ENCODE results near the gene DMRT2.

Gene DMRT2

DNA sequence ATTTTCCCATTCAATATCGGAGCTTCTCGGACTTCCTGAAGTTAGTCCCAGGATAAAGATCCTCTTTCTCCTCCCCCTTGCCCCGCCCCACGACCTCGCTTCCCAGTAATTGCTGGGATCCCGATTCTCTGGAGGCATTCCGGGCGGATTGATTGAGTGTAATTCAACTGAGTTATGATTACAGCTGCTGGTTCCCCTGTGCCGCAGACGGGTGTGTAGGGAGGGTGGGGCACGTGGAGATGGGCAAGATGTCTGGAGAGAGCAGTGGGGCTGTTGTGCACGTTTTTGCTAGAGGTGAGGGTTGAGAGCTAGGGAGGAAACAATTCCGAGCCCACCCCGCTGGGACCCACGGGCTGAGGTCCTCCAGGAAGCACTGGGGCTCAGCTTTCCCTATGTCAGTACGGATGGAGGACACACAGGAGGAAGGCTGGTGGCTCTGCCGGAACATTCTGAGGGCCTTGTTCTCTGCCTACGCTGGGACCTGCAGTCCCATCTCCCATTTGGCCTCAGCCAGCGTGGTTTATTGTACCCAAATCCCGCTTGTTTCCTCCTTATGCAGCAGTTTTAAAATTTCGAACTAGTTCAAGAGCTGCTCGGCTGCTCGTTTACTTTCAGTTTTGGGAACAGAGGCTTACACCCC lies 2.4 kb upstream of the DMRT2 start:
- no peak for DNase-seq (ENCODE audit: low spot score)

DNA sequence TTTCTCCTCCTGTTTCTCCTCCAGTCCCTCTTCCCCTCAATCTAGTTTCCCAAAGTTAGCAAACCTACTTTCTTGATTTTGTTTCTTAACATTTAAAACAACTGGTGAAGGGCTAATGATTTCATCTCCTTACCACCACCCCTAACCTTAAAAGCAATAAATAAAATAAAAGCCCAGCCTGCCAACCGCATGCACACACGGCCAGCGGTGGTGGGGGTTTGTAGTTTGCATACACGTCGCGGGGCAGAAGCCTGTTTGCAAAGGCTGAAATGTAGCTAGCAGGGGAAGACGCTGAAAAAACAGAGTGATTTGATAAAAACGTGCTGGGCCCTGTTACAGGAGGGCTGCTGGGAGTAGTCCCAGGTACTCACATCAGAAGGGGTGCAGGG lies 1.9 kb upstream of the DMRT2 start:
- no peak for DNase-seq (ENCODE audit: low spot score)

DNA sequence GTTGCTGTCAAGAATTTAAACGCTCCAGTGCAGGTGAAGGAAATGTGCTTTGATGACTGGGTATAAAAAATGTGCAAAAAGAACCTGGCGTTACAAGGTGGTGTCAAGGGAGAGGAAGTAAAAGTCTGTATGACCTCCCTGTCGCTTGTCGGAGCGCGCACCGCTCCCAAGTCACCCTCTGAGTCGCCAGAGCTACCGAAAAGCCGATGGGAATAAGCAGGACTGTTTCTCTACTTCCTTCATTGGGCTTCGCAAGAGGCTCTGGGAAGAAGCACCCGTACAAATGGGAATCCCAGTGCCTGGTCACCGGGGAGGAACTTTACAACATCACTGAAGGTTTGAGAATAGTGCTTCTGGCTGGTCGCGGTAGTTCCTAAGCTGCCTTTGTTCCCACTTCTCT lies 1.3 kb upstream of the DMRT2 start:
- DNase-seq (ENCODE audit: low spot score): no peak

DNA sequence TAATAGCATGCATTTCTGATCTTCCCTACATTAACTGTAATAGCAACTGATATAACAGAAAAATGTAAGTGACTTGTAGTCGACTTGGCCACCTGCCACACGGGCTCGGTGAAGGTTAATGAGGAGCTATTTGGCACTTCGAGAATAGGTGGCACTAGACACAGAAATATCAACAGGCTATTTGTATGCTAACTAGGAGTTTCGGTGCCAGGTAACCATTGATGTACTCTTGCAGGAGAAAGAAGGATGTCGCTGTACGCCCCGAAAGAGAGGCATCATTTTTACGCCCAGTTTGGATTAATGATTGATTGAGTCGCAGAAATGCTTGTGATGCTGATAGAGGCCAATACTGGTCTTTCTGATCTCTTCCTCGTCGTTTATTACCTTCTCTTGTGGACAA lies 516 bp upstream of the DMRT2 start:
- peak; percentile 30 for DNase-seq (ENCODE audit: low spot score)

DNA sequence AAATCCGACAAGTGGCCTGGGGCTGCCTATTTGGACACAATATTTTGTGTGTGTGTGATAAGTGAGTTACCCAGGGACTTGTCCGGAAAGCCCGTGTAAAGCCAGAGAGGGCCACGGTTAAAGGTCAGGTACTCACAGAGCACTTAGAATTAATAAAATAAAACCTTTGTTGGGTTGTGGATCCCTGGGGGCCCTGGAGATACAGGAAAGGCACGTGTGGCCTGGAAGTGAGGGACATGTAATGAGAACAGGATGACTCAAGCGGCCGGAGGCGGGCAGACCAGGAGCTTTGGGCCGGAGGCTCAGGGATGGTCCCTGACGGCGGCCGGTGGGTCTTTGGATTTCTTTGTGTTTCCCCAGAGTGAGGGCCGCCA lies 1.0 kb downstream of the DMRT2 start:
- DNase-seq (ENCODE audit: low spot score): peak; percentile 76

DNA sequence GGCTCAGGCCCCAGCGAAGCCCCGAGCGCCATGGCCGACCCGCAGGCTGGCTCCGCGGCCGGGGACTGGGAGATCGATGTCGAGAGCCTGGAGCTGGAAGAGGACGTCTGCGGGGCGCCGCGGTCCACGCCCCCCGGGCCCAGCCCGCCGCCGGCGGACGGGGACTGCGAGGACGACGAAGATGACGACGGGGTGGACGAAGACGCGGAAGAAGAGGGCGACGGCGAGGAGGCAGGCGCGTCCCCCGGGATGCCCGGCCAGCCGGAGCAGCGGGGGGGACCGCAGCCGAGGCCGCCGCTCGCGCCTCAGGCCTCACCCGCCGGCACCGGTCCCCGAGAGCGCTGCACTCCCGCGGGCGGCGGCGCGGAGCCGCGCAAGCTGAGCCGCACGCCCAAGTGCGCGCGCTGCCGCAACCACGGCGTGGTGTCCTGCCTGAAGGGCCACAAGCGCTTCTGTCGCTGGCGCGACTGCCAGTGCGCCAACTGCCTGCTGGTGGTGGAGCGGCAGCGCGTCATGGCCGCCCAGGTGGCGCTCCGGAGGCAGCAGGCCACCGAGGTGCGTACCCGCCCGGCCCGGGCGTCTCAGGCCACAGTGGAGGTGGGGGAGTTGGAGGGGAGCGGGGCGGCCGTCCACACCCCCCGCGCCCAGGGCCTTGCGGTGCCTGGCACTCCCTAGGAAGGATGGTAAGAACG lies 1.6 kb downstream of the DMRT2 start:
- peak; percentile 49 for DNase-seq (ENCODE audit: low spot score)

DNA sequence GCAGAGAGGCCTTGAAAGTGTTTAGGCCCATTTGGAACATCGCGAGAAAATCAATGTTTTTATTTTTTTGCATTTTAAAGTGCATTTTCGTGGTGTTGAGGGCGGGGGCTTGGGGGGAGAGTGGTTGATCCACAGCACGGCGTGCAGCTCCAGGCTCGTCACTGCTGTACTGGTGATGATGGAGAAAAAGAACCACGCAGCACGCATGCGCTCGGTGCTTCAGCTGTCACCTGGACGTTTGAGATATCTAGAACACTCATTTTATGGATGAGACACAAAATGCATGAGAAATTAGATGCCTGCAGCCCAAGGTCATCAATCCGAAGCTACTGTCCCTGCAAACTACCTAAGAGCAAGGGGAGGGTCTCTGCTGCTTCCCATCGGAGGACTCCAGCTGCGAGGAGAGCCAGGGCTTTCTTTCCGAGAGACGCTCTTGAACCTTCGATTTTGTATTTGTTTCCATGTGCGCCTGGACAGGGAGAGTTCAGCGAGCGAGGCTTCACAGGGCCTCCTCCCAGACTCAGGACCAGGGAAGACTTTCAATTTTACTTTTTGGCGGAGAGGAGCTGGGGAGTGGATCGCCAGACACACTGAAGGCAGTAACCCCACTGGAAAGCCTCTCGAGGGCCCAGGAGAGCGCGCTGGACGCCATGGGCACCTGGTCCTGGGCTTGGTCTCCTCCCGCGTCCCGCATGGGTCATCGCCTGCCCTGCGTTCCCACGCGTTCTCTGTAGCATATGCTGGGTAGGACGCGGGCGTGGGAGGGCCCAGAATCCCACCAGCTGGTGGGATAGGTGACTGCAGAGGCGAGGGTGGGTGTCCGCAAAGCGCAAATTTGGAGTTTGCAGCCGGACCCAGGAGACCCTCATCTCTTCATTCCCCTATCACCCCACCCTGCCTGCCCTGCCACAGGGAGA lies 2.5 kb downstream of the DMRT2 start:
- no peak for DNase-seq (ENCODE audit: low spot score)

DNA sequence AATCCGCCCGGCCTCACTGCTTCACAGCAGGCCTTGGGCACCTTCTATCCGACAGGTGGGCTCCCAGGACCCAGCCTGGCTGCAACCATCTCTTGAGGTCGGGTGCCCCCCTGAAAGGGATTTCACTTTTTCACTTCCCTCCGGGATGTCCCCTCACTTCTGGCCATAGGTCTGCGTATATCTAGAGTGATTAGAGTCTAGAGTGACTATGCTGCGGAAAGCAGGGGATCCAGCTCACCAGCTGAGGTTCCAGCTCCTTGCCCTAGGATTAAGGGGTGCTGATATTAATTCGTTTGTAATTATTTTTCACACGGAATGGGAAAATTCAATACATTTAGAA lies 3.1 kb downstream of the DMRT2 start:
- DNase-seq (ENCODE audit: low spot score): no peak

DNA sequence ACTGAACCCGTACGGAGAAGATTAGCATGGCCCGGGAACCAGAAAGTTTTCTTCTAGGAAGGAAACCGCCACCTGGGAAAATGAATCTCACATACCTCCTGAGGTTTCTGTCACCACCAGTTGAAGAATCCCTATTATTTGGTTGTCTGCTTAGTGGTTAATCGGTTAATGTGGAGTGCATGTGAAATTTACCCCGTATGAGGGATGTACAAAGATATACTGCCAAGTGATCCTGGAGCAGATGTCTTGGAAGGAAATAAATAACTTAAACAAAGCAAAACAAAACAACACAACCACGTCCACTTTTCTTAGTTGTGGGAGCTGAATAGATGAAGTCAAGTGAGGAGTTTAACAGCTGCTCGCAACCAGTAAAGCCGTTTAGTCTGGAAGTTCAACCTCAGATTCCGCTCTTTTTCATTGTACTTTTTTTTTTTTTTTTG lies 3.8 kb downstream of the DMRT2 start:
- no peak for DNase-seq (ENCODE audit: low spot score)

DNA sequence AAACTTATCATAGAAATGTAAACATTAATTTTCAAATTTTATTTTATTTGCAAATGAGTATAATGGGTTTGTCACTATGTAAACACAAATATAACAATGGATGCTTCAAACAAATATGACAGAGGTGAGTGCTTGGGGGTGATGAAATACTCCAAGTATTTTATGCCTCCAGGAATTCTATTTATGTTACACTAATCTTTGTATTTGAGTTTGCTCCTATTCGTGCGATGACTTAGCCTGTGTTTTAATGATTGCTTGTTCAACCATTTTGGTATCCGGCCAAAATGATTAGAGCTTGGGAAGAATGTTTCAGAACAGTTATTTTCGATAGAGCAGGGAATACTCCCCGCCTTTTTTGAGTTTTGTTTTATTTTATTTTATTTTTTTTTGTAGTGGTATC lies 5.0 kb downstream of the DMRT2 start:
- DNase-seq (ENCODE audit: low spot score): no peak

DNA sequence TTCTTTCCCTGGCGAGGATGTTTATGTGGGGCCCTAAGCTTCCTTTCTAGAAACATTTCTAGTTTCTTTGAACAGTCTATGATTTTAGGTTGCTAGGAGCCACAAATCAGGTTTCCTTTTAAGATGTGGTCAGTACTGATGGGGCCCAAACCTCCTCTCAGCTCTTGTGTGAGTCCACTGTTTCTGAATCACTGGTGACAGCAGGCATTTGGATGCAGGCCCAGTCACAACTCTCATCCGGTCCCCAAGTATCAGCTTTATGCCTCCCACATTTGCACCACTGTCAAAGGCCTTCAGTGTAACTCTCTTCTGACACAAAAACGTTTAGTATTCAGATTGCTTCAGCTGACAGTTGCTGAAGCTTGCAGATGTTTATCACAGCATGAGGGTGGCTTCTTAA lies 7.8 kb downstream of the DMRT2 start:
- peak; percentile 34 for DNase-seq (ENCODE audit: low spot score)

DNA sequence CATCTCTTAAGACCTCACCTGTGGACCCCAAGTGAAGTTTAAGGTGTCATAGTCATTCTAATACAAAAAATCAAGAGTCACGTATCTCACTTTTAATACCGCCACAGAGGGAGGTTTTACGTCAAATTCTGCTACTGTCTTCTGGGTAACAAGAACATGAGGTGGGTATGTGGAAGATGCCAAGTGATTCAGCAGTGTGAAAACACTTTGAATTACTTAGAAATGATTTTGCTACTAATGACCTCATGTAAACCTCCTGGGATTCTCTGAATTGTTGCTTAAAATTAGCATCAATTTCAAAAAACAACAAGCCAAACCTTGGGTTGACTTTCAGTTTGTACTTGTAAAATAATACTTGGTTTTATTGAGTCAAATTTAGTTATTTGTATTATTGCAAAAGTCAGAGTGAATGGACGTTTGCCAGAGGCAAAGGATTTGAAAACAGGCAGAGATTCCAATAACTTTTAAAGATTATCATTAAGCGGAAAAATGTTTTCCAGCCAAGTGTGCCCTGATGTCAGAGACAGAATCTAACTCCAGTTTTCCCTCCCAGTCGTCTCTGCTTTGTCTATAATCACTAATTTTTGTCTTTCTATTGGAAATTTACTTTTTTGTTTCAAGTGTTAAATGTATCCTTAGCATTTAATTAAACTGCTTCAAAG lies 8.8 kb downstream of the DMRT2 start:
- DNase-seq (ENCODE audit: low spot score): no peak

DNA sequence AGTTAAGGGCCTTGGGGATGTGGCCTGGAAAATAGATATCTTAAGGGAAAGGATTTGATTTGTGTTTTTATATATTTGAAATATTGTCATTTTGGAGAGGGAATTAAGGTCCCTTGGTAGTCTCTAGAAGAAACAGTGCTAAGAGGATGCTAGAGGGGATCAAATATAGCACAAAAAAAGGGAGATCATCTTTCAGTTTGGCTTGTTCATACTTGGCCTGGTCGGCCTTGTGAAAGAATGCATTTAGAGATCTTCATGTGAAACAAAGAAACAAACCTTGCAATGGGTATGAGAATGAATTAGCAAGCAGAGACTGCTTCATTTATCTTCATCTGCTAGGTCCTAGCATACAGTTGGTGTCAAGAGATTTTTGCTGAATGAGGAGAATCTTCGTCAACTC lies 15.0 kb downstream of the DMRT2 start:
- DNase-seq (ENCODE audit: low spot score): no peak

DNA sequence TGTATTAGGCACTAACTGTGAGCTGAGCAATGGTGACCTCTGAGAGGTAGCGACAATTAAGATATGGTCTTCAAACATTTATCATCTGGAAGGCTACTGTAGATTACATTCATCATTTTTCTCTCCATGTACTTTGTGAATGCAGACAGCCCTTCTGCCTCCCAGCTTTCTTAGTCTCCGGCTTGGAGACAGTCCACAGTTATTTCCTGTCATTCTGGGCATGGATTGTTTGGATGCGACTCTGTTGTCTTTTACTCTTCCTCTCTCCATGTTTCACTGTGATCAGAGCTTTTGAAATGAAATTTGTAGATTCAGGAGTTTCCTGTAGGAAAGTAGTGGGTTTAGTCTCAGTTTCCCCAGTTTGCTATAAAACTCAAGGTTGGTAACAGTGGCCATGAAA lies 20.5 kb downstream of the DMRT2 start:
- DNase-seq (ENCODE audit: low spot score): no peak

DNA sequence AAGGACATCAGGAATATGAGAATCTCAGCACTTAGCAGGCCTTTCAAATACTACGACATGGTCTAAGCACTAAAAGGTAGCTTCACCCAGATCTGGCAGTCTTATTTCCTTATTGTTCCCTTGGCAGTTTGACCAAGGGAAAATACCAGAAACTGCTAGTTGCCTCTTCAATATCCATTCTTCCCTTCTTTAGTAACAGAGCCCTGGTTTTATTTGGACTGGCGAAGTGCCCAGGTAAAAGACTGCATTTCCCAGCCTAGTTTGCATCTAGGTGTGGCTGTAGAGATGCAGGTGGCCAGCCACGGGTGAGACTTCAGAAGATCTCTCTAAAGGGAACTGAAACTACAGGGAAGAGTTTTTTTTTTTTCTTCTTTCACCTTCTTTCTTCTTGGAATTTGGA lies 21.6 kb downstream of the DMRT2 start:
- no peak for DNase-seq (ENCODE audit: low spot score)

DNA sequence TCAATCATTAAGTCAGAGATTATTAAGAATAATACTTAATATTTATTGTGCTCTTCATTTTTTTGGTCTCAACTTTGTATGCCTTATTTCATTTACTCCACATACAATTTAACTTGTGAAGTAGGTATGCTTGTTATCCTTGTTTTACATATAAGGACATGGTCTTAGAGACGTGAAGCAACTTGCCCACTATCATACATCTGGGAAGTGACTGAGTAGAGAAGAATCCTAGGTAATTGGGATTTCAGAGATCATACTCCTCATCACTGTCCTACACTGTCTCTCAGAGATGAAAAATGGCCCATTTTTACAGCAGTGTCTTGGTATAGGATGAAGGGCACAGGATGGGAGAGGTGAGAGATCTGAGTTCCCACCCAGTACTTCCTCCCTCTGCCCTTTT lies 23.3 kb downstream of the DMRT2 start:
- DNase-seq (ENCODE audit: low spot score): no peak

DNA sequence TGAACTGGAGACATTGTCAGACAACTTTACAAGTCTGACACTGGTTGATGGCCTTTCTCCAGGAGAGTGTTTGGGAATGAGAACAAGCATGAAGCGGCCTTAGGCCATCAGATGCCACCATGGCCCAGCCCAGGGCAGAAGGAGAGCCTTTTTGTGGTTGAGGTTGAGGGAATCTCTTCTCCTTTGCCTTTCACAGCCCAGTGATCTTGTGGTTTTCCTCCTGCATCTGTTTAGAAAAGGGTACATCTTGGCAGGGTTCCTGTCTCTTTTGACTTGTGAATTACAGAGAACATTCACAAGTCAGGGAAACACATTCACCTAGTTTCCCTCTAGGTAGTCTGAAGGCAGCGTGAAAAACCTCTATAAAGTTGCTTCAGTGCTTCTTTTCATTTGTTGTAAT lies 27.5 kb downstream of the DMRT2 start:
- DNase-seq (ENCODE audit: low spot score): no peak

DNA sequence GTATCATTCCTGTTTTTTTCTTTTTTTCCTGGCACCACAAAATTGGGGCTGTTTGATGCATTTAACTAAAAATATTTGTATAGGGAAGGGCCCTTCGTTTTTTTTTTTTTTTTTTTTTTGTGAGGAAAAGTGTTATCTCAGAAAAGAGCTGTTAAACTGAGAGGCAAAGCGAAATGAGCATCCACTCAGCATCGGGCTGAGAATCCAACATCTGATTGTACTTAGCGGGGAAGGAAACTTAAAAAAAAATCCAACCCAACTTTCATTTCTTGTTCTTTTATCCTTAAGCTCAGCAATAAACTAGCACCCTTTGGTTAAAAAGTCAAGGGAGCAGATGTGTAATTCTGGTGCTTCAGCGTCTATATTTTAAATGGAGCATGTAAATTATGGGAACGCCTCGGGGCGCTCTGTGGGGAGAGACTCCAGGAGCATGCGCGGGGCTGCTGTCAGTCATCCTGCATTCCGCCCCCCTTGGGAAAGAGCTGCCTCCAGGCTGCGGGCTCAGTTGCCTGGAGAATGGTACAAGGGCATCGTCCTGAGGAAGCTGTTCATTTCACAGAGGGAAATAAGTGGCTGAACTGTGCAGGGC lies 33.3 kb downstream of the DMRT2 start:
- no peak for DNase-seq (ENCODE audit: low spot score)

DNA sequence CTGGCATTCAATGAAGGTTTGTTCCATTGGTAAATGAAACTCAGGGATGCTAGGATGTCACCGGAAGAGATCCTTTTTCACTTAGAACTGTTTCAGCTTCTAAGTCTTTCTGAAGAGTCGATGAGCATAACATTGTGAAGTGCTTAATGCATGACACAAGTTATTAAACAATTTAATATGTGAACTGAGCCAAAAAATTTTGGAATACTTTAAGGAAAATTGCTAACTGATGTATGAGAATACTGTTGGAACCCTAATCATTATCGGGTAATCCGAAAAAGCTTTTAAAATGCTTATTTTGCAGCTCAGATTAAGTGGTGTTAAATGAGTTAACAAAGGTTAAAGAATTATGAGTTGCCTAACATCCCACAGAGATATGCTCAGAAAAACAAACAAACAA lies 34.9 kb downstream of the DMRT2 start:
- no peak for DNase-seq (ENCODE audit: low spot score)

DNA sequence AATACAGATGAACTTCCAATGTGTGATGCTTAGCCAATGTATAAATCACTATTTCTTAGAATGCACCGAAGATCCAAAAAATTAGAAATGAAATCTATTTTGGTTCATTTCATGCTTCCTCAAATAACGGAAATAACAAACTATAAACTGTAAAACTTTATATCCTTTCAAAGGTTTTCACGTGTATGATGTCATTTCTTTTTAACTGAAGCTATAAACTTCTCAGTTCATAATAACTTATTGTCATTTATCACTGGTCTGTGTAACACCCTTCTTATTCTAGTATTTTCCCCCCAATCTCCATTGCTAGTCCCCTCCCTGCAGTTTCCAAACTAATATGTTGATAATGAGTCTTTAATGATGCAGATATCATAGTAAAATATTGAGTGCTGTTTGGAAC lies 36.4 kb downstream of the DMRT2 start:
- no peak for DNase-seq (ENCODE audit: low spot score)

DNA sequence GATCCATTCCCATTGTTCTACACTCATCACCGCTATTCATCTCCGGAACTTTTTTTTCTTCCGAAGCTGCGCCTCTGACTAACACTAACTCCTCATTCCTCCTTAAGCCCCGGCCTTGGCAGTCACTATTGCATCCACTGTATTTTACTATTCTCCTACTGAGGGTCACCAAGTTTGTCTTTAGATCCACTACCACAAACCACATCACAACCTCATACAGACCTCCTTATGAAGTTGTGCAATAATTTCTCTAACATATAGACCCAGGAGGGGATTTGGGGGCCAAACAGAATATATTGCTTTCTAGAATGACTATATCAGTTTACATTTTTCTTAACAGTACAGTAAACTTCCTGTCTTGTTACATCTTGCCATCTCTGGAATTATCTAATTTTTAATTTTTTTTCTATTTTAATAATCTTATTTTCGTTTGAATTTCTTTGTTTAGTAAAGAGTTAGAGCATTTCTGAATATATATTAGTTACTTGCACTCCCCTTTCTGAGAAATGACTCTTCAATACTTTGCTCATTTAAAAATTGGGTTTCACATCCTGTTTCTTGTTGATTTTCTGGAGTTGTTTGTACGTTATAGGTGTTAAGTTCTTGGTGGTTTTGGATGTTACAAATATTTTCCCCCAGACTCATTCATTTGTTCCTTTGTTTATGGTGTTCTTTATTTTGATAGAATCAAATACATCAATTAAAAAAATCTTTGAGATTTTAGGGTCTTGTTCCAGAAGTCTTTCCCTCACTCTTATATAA lies 37.1 kb downstream of the DMRT2 start:
- DNase-seq (ENCODE audit: low spot score): no peak

DNA sequence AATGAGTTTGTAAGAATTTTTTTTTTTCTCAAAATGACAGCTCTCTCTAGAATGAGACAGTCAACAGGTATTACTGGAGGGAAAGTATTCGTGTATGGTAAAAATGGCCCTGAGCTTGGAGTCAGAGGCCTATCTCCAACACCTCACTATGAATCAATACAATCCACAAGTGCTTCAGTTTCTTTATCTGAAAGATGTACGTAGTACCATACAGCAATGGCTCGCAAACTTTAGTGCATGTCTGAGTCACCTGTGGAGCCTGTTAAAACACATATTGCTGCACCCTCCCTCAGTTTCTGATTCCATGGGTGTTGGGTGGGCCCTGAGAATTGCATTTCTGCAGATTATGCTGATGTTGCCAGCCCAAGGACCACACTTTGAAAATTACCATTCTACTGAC lies 44.6 kb downstream of the DMRT2 start:
- no peak for DNase-seq (ENCODE audit: low spot score)
